Muscle layer of colon (tissue), 2 donors: ENCODE measurements around the gene USP3.
"Not testable (repeated sequence)": the region's sequence is repeated elsewhere in the genome, so short reads cannot be mapped to it uniquely, and the experiment has no call there.

Source experiments
- H3K27ac ChIP-seq: one replicate; pipeline ENCODE4 v1.7.0; 2013; ENCODE audit warnings: low read depth, mild to moderate bottlenecking, low read length, moderate library complexity
- H3K27me3 ChIP-seq, 2 donors: one replicate each; pipeline ENCODE4 v1.7.0; 2013; ENCODE audit warnings: low read length in 2 of 2, mild to moderate bottlenecking in 2 of 2; ENCODE audit not compliant: insufficient read depth in 2 of 2, control insufficient read depth in 1 of 2
- H3K36me3 ChIP-seq: one replicate; pipeline ENCODE4 v1.7.0; 2013; ENCODE audit warnings: mild to moderate bottlenecking, low read length; ENCODE audit not compliant: insufficient read depth
- H3K4me1 ChIP-seq: one replicate; pipeline ENCODE4 v1.7.0; 2013; ENCODE audit warnings: mild to moderate bottlenecking, low read length; ENCODE audit not compliant: insufficient read depth
- H3K4me3 ChIP-seq, 2 donors: one replicate each; pipeline ENCODE4 v1.7.0; 2013; ENCODE audit warnings: low read length in 2 of 2, low read depth in 1 of 2, mild to moderate bottlenecking in 1 of 2, moderate library complexity in 1 of 2
- H3K9ac ChIP-seq: one replicate; pipeline ENCODE4 v1.7.0; 2013; ENCODE audit warnings: low read length
- H3K9me3 ChIP-seq: one replicate; pipeline ENCODE4 v1.7.0; 2013; ENCODE audit warnings: mild to moderate bottlenecking, low read length
- donor health status: abdominal sarcoma.
- donor health status: Adenocarcinoma of cecum.

USP3 gene

DNA sequence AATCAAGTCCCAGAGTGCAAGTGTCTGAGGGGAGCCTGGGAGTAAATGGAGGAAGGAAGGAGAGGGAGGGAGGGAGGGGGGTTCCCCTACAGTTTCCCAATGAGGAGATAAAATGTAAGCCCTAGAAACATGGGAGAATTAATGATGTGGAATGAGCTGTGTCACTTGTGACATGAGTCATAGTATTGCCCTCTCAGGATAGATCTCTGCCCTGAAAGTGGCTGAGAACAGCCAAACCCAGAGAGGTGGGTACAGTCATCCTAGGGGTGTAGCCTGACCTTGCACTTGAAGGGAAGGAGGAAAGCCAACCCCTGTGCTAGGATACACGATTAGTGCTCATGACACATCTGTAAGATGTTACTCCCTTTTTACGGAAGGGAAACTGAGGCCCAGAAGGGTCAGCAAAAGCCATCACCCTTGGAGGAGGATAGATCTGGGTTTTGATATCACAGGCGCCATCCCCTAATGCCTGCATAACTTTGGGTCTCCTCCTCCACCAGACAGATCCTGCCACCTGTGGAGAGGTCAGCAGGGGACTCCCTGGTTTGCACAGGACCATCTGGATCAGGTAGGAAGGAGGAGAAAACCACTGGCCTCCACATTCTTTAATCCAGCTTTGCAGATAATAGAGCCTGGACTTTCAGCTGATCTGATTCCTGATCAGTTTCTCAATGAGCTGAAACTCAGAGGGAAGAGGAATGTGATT is 23.1 kb upstream of the USP3 start:
- no peaks in the 10 kb centered on the region for H3K9me3 ChIP-seq
- H3K27ac ChIP-seq, result no peak overlapping the region
- no peaks in the 10 kb centered on the region for H3K36me3 ChIP-seq
- no peak overlapping the region for H3K9ac ChIP-seq
- no peaks in the 10 kb centered on the region for H3K4me1 ChIP-seq
- no peak overlapping the region for H3K4me3 ChIP-seq
- no peaks in the 10 kb centered on the region for H3K27me3 ChIP-seq

- Histone ChIP-seq H3K4me3 (no peak overlapping the region), H3K4me1 (no peaks in the 10 kb centered on the region), H3K9me3 (no peaks in the 10 kb centered on the region), H3K27me3 (no peaks in the 10 kb centered on the region), H3K36me3 (no peaks in the 10 kb centered on the region), H3K9ac (no peak overlapping the region), H3K27ac (no peak overlapping the region)
Observed at GRCh38 chr15:63482874-63483323, 21.5 kb upstream of the USP3 start.

GRCh38 chr15:63483521-63484371 is 20.6 kb upstream of the USP3 start:
- no peak overlapping the region for H3K27ac ChIP-seq

DNA sequence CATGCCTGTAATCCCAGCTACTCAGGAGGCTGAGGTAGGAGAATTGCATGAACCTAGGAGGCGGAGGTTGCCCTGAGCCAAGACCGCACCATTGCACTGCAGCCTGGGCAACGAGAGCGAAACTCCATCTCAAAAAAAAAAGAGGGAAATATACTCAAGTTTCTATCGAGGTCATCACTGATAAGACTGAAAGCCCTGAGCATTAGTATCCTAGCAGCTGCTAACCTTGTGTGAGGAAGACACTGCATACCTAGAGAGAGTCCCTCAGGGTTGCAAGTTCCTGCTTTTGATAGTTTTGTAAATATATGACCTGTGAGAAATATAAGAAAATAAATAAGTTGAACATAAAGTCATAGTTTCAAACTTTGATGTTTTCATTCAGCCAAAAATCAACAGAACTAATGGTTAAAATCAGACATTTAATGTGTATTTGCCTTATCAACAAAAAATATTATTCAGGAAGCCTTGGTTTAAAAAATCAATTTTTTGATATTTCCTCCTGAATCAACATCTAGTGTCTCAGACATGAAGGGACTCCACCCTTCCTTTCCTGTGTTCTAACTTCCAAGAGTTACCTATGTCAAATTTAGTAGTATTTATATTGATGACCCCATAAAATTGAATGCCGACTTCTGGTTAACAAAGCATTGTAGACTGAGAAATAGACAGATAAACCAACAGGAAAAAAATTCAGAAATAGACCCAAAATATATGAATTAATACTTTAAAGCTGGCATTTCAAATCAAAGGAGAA is 19.8 kb upstream of the USP3 start:
- H3K4me1 ChIP-seq, result no peaks in the 10 kb centered on the region
- H3K27ac ChIP-seq, result no peak overlapping the region
- no peak overlapping the region for H3K9ac ChIP-seq
- no peak overlapping the region for H3K4me3 ChIP-seq
- no peaks in the 10 kb centered on the region for H3K9me3 ChIP-seq
- H3K36me3 ChIP-seq, result no peaks in the 10 kb centered on the region
- H3K27me3 ChIP-seq, result no peaks in the 10 kb centered on the region

More at GRCh38 chr15:63483521-63484371, 20.6 kb upstream of the USP3 start:
- no peak overlapping the region for H3K9ac ChIP-seq
- H3K4me1 ChIP-seq, result no peaks in the 10 kb centered on the region
- no peaks in the 10 kb centered on the region for H3K9me3 ChIP-seq
- no peaks in the 10 kb centered on the region for H3K36me3 ChIP-seq
- no peaks in the 10 kb centered on the region for H3K27me3 ChIP-seq
- no peak overlapping the region for H3K4me3 ChIP-seq

- Histone ChIP-seq H3K27me3 (no peaks in the 10 kb centered on the region), H3K9ac (no peak overlapping the region), H3K36me3 (no peaks in the 10 kb centered on the region), H3K4me1 (peaks cover 8% of the 10 kb centered on the region), H3K27ac (no peak overlapping the region), H3K4me3 (no peak overlapping the region), H3K9me3 (no peaks in the 10 kb centered on the region)
Observed at GRCh38 chr15:63487076-63487757, 17.2 kb upstream of the USP3 start.

DNA sequence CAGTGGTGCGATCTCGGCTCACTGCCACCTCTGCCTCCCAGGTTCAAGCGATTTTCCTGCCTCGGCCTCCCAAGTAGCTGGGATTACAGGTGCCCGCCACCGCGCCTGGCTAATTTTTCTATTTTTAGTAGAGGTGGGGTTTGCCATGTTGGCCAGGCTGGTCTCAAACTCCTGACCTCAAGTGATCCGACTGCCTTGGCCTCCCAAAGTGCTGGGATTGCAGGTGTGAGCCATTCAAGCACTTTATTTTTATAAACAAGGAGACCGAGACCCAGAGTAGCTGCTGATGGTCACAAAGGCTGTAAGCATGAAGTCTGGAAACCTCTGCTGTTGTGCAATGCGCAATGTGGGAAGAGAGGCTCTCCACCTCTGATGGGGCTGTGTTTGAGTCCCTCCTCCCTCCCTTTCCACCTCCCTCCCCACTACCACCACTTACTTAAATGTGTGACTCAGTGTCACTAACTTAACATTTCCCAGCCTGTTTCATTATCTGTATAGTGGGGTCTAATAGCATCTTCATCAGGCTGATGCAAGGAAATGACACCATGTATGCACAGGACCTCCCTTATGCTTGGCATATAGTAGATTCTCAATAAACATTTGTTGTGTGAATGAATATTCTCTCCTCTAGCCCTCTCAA is 16.5 kb upstream of the USP3 start:
- H3K36me3 ChIP-seq, H3K27me3 ChIP-seq, H3K9ac ChIP-seq, H3K9me3 ChIP-seq, H3K27ac ChIP-seq, H3K4me3 ChIP-seq: not testable (repeated sequence)
- peaks cover 14% of the 10 kb centered on the region for H3K4me1 ChIP-seq

DNA sequence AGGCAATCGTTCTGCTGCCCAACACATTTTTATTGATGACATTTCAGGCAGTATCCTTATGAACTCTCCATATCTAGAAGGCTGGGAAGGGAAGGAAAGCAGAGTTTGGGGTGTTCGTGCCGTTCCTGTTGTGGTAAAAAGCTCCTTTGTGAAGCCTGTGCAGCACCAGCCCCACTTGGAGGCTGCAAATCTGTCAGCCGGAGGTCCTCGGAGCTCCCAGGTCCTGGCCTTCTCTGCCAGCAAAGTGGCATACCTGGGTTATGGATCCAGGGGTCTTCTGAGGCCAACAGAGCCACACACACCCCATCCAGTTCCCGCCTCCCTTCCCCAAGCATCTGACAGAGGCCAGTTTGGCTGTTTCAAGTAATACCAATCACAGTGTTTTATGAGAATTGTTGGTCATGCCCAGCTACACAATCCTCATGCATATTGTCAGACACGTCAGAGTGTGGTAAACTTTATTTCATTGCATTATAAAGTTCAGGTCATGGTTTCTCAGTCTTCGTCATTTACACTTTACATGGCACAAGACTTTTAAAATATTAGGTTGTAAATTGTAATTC is 15.9 kb upstream of the USP3 start:
- H3K36me3 ChIP-seq, result no peaks in the 10 kb centered on the region
- no peak overlapping the region for H3K9ac ChIP-seq
- H3K4me3 ChIP-seq, result no peak overlapping the region
- no peak overlapping the region for H3K27ac ChIP-seq
- peaks cover 18% of the 10 kb centered on the region for H3K4me1 ChIP-seq
- no peaks in the 10 kb centered on the region for H3K9me3 ChIP-seq
- no peaks in the 10 kb centered on the region for H3K27me3 ChIP-seq

- no peaks in the 10 kb centered on the region for H3K27me3 ChIP-seq
- H3K4me1 ChIP-seq, result peaks cover 18% of the 10 kb centered on the region
Observed at GRCh38 chr15:63489352-63489751, 15.0 kb upstream of the USP3 start.

GRCh38 chr15:63490345-63491034 is 13.9 kb upstream of the USP3 start:
- no peak overlapping the region for H3K9ac ChIP-seq
- H3K9me3 ChIP-seq, result no peaks in the 10 kb centered on the region
- peaks cover 18% of the 10 kb centered on the region for H3K4me1 ChIP-seq
- H3K36me3 ChIP-seq, result no peaks in the 10 kb centered on the region
- H3K4me3 ChIP-seq, result no peak overlapping the region
- no peaks in the 10 kb centered on the region for H3K27me3 ChIP-seq
- H3K27ac ChIP-seq, result no peak overlapping the region

More at GRCh38 chr15:63489352-63489751, 15.0 kb upstream of the USP3 start:
- H3K27ac ChIP-seq, result no peak overlapping the region
- H3K9me3 ChIP-seq, result no peaks in the 10 kb centered on the region
- no peak overlapping the region for H3K9ac ChIP-seq
- no peak overlapping the region for H3K4me3 ChIP-seq
- H3K36me3 ChIP-seq, result no peaks in the 10 kb centered on the region

GRCh38 chr15:63491116-63491827 is 13.1 kb upstream of the USP3 start:
- Histone ChIP-seq H3K4me1 (peaks cover 18% of the 10 kb centered on the region), H3K4me3 (no peak overlapping the region), H3K27me3 (no peaks in the 10 kb centered on the region), H3K9ac (no peak overlapping the region), H3K36me3 (no peaks in the 10 kb centered on the region), H3K9me3 (no peaks in the 10 kb centered on the region), H3K27ac (no peak overlapping the region)
